ENCODE data around the gene RNF103.
A peak's percentile ranks its signal among the peaks of the same experiment; 100 is the strongest.

The RNF103 gene

DNA sequence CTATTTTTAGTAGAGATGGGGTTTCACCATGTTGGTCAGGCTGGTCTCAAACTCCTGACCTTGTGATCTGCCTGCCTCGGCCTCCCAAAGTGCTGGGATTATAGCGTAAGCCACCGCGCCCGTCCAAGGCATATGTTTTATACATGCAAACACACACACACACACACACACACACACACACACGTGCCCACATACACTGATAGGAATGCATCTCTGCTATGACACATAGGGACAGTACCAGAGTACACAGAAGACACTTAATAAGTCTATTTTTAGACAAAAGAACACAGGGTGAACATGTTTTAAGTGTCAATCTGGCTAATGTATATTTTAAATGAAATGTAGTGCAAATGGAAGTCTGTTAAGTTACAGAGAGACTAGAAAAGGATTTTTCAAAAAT is 10.7 kb upstream of the RNF103 start:
- no peak for TF ChIP-seq ZFX (IDR thresholded peaks at IDR 0.05; ENCODE audit: borderline replicate concordance)
- TF ChIP-seq, protein P1, sequence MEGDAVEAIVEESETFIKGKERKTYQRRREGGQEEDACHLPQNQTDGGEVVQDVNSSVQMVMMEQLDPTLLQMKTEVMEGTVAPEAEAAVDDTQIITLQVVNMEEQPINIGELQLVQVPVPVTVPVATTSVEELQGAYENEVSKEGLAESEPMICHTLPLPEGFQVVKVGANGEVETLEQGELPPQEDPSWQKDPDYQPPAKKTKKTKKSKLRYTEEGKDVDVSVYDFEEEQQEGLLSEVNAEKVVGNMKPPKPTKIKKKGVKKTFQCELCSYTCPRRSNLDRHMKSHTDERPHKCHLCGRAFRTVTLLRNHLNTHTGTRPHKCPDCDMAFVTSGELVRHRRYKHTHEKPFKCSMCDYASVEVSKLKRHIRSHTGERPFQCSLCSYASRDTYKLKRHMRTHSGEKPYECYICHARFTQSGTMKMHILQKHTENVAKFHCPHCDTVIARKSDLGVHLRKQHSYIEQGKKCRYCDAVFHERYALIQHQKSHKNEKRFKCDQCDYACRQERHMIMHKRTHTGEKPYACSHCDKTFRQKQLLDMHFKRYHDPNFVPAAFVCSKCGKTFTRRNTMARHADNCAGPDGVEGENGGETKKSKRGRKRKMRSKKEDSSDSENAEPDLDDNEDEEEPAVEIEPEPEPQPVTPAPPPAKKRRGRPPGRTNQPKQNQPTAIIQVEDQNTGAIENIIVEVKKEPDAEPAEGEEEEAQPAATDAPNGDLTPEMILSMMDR (IDR thresholded peaks at IDR 0.05) = no peak
- H3K27ac ChIP-seq = peak overlapping the region; percentile 94; the same call in 1 of the 2 replicates

DNA sequence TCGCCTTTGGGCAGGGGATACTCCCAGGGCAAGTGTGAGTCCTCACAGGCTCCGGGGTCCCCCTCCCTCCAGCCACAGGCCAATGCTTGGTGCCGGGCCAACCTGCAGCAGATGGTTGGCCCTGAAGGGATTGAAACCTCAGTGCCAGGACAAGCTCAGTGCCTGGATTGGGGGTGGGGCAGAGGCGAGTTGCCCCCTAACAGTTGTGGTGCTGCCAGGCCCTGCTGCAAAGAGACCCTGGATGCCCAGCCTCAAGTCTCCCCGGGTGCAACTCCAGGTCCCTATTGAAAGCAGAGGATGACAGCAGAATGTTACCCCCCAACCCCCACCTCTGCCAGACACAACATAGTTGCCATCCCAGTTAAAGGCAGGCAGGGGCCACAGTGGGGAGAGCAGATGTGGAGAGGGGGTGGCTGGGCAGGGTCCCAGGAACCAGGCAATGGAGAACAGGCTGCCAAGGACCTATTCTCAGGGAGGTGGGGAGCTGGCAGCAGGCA is 9.5 kb upstream of the RNF103 start:
- H3K27ac ChIP-seq = peak overlapping the region; percentile 94
- TF ChIP-seq ZFX (IDR thresholded peaks at IDR 0.05; ENCODE audit: borderline replicate concordance) = no peak
- TF ChIP-seq, protein P1 (IDR thresholded peaks at IDR 0.05) = no peak

DNA sequence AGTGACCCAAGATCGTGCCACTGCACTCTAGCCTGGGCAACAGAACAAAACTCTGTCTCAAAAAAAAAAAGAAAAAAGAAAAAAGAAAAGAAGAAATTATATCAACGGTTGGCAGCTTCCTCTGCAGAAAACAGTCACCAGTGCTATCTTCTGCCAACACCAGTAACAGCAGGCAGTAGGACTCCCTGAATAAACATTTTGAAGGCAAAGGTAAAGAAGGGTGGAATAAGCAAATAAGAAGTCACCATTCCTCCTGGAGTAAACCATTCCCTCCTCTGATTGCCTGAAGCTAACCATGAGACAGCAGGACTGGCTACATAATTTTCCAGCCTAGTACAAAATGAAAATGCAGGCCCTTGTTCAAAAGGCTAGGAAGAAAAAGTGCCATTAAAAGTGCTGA is 9.0 kb upstream of the RNF103 start:
- TF ChIP-seq, protein P1 (IDR thresholded peaks at IDR 0.05) = no peak
- TF ChIP-seq ZFX (IDR thresholded peaks at IDR 0.05; ENCODE audit: borderline replicate concordance) = no peak
- peak overlapping the region; percentile 94 for H3K27ac ChIP-seq

DNA sequence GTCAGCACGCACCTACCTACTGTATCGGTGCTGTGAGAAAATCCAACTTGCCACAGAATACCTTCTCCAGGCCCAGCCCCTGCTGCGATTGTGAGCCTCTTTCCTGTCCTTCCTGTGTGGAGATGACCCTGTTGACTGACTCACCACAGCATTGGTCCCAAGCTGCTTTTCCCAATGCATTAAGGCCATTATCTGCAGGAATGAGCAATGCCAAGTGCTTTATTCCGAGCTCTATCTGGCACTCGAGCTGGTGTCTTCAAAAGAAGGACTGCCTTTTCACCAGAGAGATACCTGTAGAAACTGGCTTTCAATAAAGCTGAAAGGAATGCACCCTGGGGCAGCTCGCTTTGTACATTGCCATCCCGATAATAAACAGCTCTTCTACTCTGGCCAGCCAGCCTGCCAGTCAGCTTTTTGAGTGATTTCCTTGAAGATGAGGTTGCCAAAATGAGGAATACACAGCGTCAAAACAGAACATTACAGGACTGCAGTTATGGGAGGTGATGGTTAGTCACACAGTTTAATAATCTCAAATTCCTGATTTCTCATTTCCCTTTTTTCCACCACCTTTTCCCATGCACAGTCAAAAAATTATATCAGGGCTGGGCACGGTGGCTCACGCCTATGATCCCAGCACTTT is 8.3 kb upstream of the RNF103 start:
- peak overlapping the region; percentile 94 for H3K27ac ChIP-seq

DNA sequence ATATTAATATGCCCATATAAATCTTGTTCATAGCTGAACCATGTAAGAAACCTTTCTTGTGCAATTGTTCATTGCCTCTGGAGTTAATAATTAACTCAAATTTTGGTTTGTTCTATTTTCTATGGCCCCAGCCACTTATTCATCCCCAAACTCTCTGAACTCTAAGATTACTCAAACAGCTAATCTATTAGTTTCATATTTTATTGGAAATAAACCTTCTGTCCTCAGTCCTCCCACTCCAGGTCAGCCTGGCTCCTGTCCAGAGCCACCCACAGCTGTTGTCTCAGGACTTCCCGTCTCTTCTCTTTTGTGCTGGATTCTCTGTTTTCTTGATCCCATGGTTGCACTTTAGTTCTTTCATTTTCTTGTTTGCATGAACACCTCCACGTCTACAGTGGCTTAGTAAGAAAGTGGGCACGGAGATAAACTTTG is 4.4 kb upstream of the RNF103 start:
- no peak for TF ChIP-seq ZFX (IDR thresholded peaks at IDR 0.05; ENCODE audit: borderline replicate concordance)
- TF ChIP-seq, protein P1 (IDR thresholded peaks at IDR 0.05) = no peak
- peak overlapping the region; percentile 64 for H3K27ac ChIP-seq

More for the DNA sequence above, 8.3 kb upstream of the RNF103 start:
- no peak for TF ChIP-seq ZFX (IDR thresholded peaks at IDR 0.05; ENCODE audit: borderline replicate concordance)
- TF ChIP-seq, protein P1 (IDR thresholded peaks at IDR 0.05) = no peak

DNA sequence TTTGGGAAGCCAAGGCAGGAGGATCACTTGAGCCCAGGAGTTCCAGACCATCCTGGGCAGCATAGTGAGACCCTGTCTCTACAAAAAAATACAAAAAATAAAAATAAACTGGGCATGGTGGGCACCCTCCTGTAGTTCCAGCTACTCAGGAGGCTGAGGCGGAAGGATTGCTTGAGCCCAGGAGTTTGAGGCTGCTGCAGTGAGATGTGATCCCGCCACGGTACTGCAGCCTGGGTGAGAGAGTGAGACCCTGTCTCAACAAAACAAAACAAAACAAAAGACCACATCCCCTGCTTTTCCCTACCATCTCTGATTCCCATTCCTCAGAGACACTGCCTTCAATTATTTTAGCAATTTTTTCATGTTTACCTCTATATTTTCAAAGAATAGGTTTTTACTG is 3.9 kb upstream of the RNF103 start:
- no peak for TF ChIP-seq ZFX (IDR thresholded peaks at IDR 0.05; ENCODE audit: borderline replicate concordance)
- TF ChIP-seq, protein P1 (IDR thresholded peaks at IDR 0.05) = no peak
- H3K27ac ChIP-seq = peak overlapping the region; percentile 64

DNA sequence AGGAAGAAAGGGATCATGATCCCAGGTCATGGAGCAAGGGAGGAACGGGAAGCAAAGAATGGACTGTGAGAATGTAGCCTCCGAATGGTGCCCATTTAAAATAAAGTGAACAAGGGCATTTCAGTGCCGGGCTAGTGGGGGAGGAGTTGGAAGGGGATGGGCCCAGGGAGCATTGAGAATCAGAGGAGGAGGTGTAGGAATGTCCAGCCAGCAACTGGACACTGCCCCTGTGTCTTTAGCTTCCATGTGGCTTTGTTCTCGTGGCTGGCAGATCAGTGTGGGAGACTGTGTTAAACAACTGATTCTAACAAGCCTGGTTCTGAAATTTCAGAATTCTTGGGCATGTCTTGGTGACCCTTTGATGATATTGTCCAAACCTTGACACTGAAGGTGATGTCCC is 1.4 kb upstream of the RNF103 start:
- 0 out of 2 replicates have a peak overlapping the region, but pooled peaks have one; percentile 16 for H3K27ac ChIP-seq
- TF ChIP-seq ZFX (IDR thresholded peaks at IDR 0.05; ENCODE audit: borderline replicate concordance) = no peak
- TF ChIP-seq, protein P1 (IDR thresholded peaks at IDR 0.05) = no peak
